Neural cell (in vitro differentiated cells): ENCODE results near the gene ATP5MK.

Experiments used
- CTCF ChIP-seq: fragments of 450-650 bp; IDR thresholded peaks from 2 replicates; pipeline ENCODE4 v1.5.1; 2014; ENCODE audit warnings: antibody characterized with exemption, mild to moderate bottlenecking, moderate library complexity; ENCODE audit not compliant: poor library complexity, severe bottlenecking
- EP300 ChIP-seq: fragments of 450-650 bp; conservative IDR thresholded peaks from 2 replicates; pipeline ENCODE4 v1.6.1; 2014; ENCODE audit warnings: antibody characterized with exemption, mild to moderate bottlenecking, moderate library complexity; ENCODE audit not compliant: poor library complexity, severe bottlenecking
- EZH2 ChIP-seq: fragments of 200-600, 300-800 bp; shearing (Covaris generic), sonication (generic); IDR thresholded peaks from 2 replicates; pipeline ENCODE4 v1.6.1; 2014; ENCODE audit warnings: antibody characterized with exemption, low read length, borderline replicate concordance, mild to moderate bottlenecking; ENCODE audit not compliant: insufficient read depth, poor library complexity, severe bottlenecking
- POLR2AphosphoS5 ChIP-seq: IDR thresholded peaks from 2 replicates; pipeline ENCODE4 v1.6.1; 2012
- RAD21 ChIP-seq: fragments of 450-650 bp; conservative IDR thresholded peaks from 2 replicates; pipeline ENCODE4 v1.6.1; 2014; ENCODE audit warnings: antibody characterized with exemption, mild to moderate bottlenecking, moderate library complexity
- TAF1 ChIP-seq: IDR thresholded peaks from 2 replicates; pipeline ENCODE4 v1.6.1; 2012; ENCODE audit warnings: low read depth

GRCh38 chr10:103441611-103442010 is 45.3 kb upstream of the ATP5MK start:
- TF ChIP-seq CTCF = no peak
- no peak for TF ChIP-seq POLR2AphosphoS5
- TF ChIP-seq EZH2 = no peak
- no peak for TF ChIP-seq RAD21
- no peak for TF ChIP-seq EP300
- TF ChIP-seq TAF1 = no peak
